Neural cell (in vitro differentiated cells): ENCODE measurements around the gene NKD2.

Source experiments
- POLR2AphosphoS5 ChIP-seq: IDR thresholded peaks from 2 replicates; pipeline ENCODE4 v1.6.1; 2012
- TF ChIP-seq, protein P1 (sequence below): fragments of 450-650 bp; IDR thresholded peaks from 2 replicates; pipeline ENCODE4 v1.5.1; 2014; ENCODE audit warnings: antibody characterized with exemption, mild to moderate bottlenecking, moderate library complexity; ENCODE audit not compliant: poor library complexity, severe bottlenecking

DNA sequence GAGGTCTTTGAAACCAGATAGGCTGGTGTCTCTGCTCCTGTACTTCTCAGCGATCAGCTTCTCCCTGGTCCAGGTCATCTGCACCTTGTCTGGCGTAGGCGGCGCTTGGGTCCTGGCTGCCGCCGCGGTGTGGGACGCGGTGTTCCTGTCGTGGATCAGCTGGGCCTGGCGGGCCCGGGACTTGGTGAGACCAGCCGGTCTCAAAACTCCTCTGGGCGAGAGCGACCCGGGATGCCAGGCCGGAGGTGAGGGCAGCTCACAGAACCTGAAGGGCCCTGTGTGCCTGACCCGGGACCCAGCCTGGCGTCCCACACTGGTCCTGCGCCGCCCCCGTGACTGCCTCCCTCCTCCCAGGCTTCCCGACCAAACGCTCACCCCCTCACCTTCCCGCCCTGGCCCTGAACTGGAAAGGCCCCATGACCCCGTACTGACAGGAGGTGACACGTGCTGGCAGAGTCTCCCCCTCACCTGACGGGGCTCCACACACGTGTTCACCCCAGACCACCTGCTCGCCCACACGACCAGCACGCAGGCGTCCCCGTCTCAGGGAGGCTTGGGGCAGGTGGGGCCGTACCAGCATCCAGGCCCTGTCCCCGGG, 49.0 kb downstream of the NKD2 start:
- TF ChIP-seq, protein P1, sequence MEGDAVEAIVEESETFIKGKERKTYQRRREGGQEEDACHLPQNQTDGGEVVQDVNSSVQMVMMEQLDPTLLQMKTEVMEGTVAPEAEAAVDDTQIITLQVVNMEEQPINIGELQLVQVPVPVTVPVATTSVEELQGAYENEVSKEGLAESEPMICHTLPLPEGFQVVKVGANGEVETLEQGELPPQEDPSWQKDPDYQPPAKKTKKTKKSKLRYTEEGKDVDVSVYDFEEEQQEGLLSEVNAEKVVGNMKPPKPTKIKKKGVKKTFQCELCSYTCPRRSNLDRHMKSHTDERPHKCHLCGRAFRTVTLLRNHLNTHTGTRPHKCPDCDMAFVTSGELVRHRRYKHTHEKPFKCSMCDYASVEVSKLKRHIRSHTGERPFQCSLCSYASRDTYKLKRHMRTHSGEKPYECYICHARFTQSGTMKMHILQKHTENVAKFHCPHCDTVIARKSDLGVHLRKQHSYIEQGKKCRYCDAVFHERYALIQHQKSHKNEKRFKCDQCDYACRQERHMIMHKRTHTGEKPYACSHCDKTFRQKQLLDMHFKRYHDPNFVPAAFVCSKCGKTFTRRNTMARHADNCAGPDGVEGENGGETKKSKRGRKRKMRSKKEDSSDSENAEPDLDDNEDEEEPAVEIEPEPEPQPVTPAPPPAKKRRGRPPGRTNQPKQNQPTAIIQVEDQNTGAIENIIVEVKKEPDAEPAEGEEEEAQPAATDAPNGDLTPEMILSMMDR, result no peak
- no peak for TF ChIP-seq POLR2AphosphoS5
